HCT116 (cell line): ENCODE data around the gene SNN. TPM values are rescaled to one million over a fixed set of nuclear protein-coding genes. Genes with fewer than 3 reads are reported as not detected.

Source experiments
- ATAC-seq: fragments of 200-7000 bp; cut with Tn5 transposase; 2 replicates; pipeline ENCODE4 v1.9.1; 2020; ENCODE audit warnings: mild to moderate bottlenecking, moderate library complexity
- BruUV-seq: library from RNA; stranded (reverse); fragments of 400-500 nt; replicated peaks from 2 replicates; lab custom pipeline; 2021; lab: Mats Ljungman, UMichigan
- CTCF ChIA-PET: fragments of 300-600 bp; sonication (Branson Sonifier 250); formaldehyde crosslinking; loops from one replicate; lab custom pipeline; 2021; ENCODE audit warnings: antibody characterized with exemption; lab: Charles Lee
- POLR2A ChIA-PET: fragments of 300-600, 350-600 bp; sonication (Branson Sonifier 250); formaldehyde crosslinking; loops from one replicate; lab custom pipeline; 2021; ENCODE audit warnings: antibody characterized with exemption; lab: Charles Lee
- RAD21 ChIA-PET, 2 experiments: fragments of 300-600 bp; sonication (Branson Sonifier 250); formaldehyde crosslinking; loops; one replicate each; lab custom pipeline; 2023; ENCODE audit warnings: low total read pairs in 2 of 2; ENCODE audit not compliant: uncharacterized antibody in 2 of 2, unreplicated experiment in 2 of 2, low non-redundant PET in 1 of 2; lab: Charles Lee
- DNase-seq: peaks from one replicate; pipeline ENCODE4 v3.0.0-alpha.2; 2010; ENCODE audit warnings: low read depth, low spot score
- H2AFZ ChIP-seq: fragments of 200-600 bp; shearing (Covaris generic), sonication (generic); 2 replicates; pipeline ENCODE4 v1.6.1; 2017; ENCODE audit warnings: low read depth, mixed run types, mixed read lengths, antibody characterized with exemption, low read length; ENCODE audit not compliant: poor library complexity, severe bottlenecking
- H3K27ac ChIP-seq: 2 replicates; pipeline ENCODE4 v1.5.1; 2012; ENCODE audit warnings: low read depth, low read length
- H3K27me3 ChIP-seq: fragments of 200-600 bp; sonication (generic); 2 replicates; pipeline ENCODE4 v1.6.1; 2016; ENCODE audit warnings: mixed run types, low read length, mixed read lengths; ENCODE audit not compliant: insufficient read depth
- H3K36me3 ChIP-seq, 2 experiments: fragments of 200-500 bp in 1 of 2; fragments of 200-600 bp in 1 of 2; sonication (Bioruptor generic) in 1 of 2; sonication (generic) in 1 of 2; 2 replicates each; pipeline versions ENCODE4 v1.5.1 to v1.6.1; 2014 to 2016; ENCODE audit warnings: low read length in 2 of 2, inconsistent platforms in 1 of 2, mixed read lengths in 1 of 2, mixed run types in 1 of 2; ENCODE audit not compliant: insufficient read depth in 2 of 2, control insufficient read depth in 1 of 2
- H3K4me1 ChIP-seq, 2 experiments: fragments of 200-600 bp in 1 of 2; sonication (generic) in 1 of 2; 2 replicates each; pipeline versions ENCODE4 v1.5.1 to v1.6.1; 2012 to 2017; ENCODE audit warnings: low read length in 2 of 2, inconsistent platforms in 1 of 2, mild to moderate bottlenecking in 1 of 2, mixed read lengths in 1 of 2, mixed run types in 1 of 2, moderate library complexity in 1 of 2; ENCODE audit not compliant: insufficient read depth in 2 of 2, control insufficient read depth in 1 of 2
- H3K4me2 ChIP-seq: fragments of 200-600 bp; sonication (generic); 2 replicates; pipeline ENCODE4 v1.6.1; 2017; ENCODE audit warnings: mixed run types, low read length, mixed read lengths
- H3K4me3 ChIP-seq, 2 experiments: fragments of 200-600 bp in 1 of 2; sonication (generic) in 1 of 2; replicated peaks in 1 of 2; 2 replicates each; pipeline ENCODE4 v1.5.1; 2011 to 2016; ENCODE audit warnings: low read length in 2 of 2, control low read depth in 1 of 2, low read depth in 1 of 2, mild to moderate bottlenecking in 1 of 2, mixed read lengths in 1 of 2, mixed run types in 1 of 2
- H3K79me2 ChIP-seq: fragments of 200-600 bp; sonication (generic); 2 replicates; pipeline ENCODE4 v1.6.1; 2017; ENCODE audit warnings: mild to moderate bottlenecking, mixed run types, low read length, moderate library complexity, mixed read lengths; ENCODE audit not compliant: insufficient read depth
- H3K9ac ChIP-seq: fragments of 200-600 bp; sonication (generic); 2 replicates; pipeline ENCODE4 v1.6.1; 2016; ENCODE audit warnings: low read length, mixed read lengths
- H3K9me2 ChIP-seq: fragments of 200-600 bp; sonication (generic), shearing (Covaris generic); 2 replicates; pipeline ENCODE4 v1.6.1; 2017; ENCODE audit warnings: mixed run types, mild to moderate bottlenecking, moderate library complexity; ENCODE audit not compliant: insufficient read depth
- H3K9me3 ChIP-seq, 2 experiments: fragments of 200-500 bp in 1 of 2; fragments of 200-600 bp in 1 of 2; sonication (Bioruptor generic) in 1 of 2; sonication (generic) in 1 of 2; 2 replicates each; pipeline ENCODE4 v1.6.1; 2014 to 2017; ENCODE audit warnings: low read length in 2 of 2, mixed read lengths in 2 of 2, inconsistent platforms in 1 of 2, low read depth in 1 of 2, mild to moderate bottlenecking in 1 of 2, mixed run types in 1 of 2, moderate library complexity in 1 of 2; ENCODE audit not compliant: control insufficient read depth in 1 of 2, insufficient read depth in 1 of 2
- H4K20me1 ChIP-seq: fragments of 200-600 bp; sonication (generic), shearing (Covaris generic); 2 replicates; pipeline ENCODE4 v1.6.1; 2017; ENCODE audit warnings: mixed run types, mild to moderate bottlenecking, moderate library complexity; ENCODE audit not compliant: insufficient read depth
- EGR1 ChIP-seq: IDR thresholded peaks from 2 replicates; pipeline ENCODE4 v1.6.1; 2012; ENCODE audit warnings: low read depth
- ELF1 ChIP-seq: IDR thresholded peaks from 2 replicates; pipeline ENCODE4 v1.6.1; 2012; ENCODE audit warnings: low read depth, borderline replicate concordance
- POLR2A ChIP-seq: IDR thresholded peaks from 2 replicates; pipeline ENCODE4 v1.7.0; 2011; ENCODE audit warnings: borderline replicate concordance; ENCODE audit not compliant: insufficient read depth, insufficient read length; ENCODE audit errors: extremely low read depth
- RAD21 ChIP-seq: IDR thresholded peaks from 2 replicates; pipeline ENCODE4 v1.6.1; 2012; ENCODE audit warnings: low read depth, mild to moderate bottlenecking
- SRF ChIP-seq: IDR thresholded peaks from 2 replicates; pipeline ENCODE4 v1.6.1; 2012; ENCODE audit warnings: low read depth
- TCF7L2 ChIP-seq: IDR thresholded peaks from 2 replicates; pipeline ENCODE4 v1.7.0; 2011; ENCODE audit warnings: borderline replicate concordance, inconsistent platforms; ENCODE audit not compliant: insufficient read depth, insufficient read length; ENCODE audit errors: extremely low read depth
- YY1 ChIP-seq: IDR thresholded peaks from 2 replicates; pipeline ENCODE4 v1.6.1; 2011; ENCODE audit warnings: low read length, low read depth, moderate library complexity, mild to moderate bottlenecking; ENCODE audit not compliant: insufficient replicate concordance; ENCODE audit errors: extremely low read depth
- ZFX ChIP-seq: fragments of 450-650 bp; IDR thresholded peaks from 2 replicates; pipeline ENCODE4 v1.6.1; 2017
- intact Hi-C: fragments of 100-400 bp; cut with micrococcal nuclease; formaldehyde crosslinking; loops from 2 replicates; pipeline ENCODE4 v1.10.0; 2022
- total RNA-seq: library from RNA; stranded (reverse); gene quantifications from one replicate; pipeline ENCODE4 v1.2.1, GENCODE V29; 2021; ENCODE audit not compliant: unreplicated experiment
- TF ChIP-seq, protein P1 (sequence below): IDR thresholded peaks from 2 replicates; pipeline ENCODE4 v1.6.1; 2012
- TF ChIP-seq, protein P2 (sequence below): IDR thresholded peaks from 2 replicates; pipeline ENCODE4 v1.6.1; 2012
- TF ChIP-seq, protein P3 (sequence below): IDR thresholded peaks from 2 replicates; pipeline ENCODE4 v1.6.1; 2011; ENCODE audit warnings: mild to moderate bottlenecking, low read length, moderate library complexity; ENCODE audit not compliant: insufficient replicate concordance; ENCODE audit errors: extremely low read depth

SNN gene
- total RNA-seq, 1 experiment from 2014 or later: 12.2 TPM

DNA sequence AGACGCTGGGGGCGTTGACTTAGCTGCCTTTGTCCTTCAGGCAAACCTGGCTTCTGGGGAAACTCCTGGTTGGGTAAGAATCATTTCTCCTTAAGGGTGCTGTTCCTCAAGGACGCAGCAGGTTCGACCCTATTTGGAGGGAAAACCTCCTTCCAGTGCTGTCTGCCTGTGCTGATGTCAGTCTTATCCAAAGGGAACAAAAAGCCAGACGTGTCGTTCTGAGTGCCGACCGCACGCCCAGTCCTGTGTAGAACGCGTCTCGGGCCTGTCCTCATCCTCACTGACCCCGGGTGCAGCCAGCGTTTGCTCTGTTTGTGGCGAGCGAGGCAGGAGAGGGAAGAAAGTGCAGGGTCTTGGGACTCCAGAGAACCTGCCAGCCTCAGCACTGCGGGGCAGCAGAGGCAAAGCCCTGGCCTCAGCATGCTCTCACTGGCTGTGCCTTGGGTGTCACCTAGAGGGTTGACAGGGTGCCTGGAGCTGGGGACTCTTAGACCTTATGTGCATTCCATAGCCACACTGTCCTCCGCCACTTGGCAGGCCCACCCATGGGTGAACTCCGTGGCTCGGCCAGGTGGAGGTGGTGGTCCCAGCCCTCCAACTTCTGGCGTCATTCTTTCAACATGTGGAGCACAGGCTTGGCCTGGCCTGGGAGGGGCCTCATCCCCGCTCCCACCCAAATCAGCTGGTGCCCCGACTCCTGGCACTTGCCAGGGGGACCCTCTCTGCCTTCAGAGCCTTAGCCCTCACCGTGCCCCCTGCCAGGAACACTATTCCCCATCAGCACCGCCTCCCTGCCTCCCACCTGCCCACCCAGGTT is 6.0 kb downstream of the SNN start:
- intact Hi-C loops: no loop called here
- BruUV-seq: no TSS peak
- H3K27me3 ChIP-seq: no peaks in the 10 kb centered on the region
- no peak for ATAC-seq
- H3K9ac ChIP-seq: peak overlapping the region; percentile 35; the same call in 1 of the 2 replicates
- TF ChIP-seq ZFX (no peak), SRF (no peak), YY1 (no peak), TCF7L2 (no peak), EGR1 (no peak), RAD21 (no peak), ELF1 (no peak), POLR2A (no peak)
- TF ChIP-seq, protein P1, sequence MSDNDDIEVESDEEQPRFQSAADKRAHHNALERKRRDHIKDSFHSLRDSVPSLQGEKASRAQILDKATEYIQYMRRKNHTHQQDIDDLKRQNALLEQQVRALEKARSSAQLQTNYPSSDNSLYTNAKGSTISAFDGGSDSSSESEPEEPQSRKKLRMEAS: no peak
- TF ChIP-seq, protein P2, sequence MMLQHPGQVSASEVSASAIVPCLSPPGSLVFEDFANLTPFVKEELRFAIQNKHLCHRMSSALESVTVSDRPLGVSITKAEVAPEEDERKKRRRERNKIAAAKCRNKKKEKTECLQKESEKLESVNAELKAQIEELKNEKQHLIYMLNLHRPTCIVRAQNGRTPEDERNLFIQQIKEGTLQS: no peak
- TF ChIP-seq, protein P3, sequence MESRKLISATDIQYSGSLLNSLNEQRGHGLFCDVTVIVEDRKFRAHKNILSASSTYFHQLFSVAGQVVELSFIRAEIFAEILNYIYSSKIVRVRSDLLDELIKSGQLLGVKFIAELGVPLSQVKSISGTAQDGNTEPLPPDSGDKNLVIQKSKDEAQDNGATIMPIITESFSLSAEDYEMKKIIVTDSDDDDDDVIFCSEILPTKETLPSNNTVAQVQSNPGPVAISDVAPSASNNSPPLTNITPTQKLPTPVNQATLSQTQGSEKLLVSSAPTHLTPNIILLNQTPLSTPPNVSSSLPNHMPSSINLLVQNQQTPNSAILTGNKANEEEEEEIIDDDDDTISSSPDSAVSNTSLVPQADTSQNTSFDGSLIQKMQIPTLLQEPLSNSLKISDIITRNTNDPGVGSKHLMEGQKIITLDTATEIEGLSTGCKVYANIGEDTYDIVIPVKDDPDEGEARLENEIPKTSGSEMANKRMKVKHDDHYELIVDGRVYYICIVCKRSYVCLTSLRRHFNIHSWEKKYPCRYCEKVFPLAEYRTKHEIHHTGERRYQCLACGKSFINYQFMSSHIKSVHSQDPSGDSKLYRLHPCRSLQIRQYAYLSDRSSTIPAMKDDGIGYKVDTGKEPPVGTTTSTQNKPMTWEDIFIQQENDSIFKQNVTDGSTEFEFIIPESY: no peak
- no peaks in the 10 kb centered on the region for H4K20me1 ChIP-seq
- ChIA-PET CTCF (interaction anchor here (1.5 kb wide), 1 partner anchor 266 kb away, joined by 6 read pairs; no protein-coding TSS in a partner anchor), RAD21 (no interaction called here), POLR2A (no interaction called here)
- H3K27ac ChIP-seq: peak overlapping the region; percentile 59
- no peaks in the 10 kb centered on the region for H3K9me2 ChIP-seq
- peaks cover 5 to 12% of the 10 kb centered on the region in 2 experiments; a peak in 2 of 4 replicates for H3K36me3 ChIP-seq
- 0 out of 4 replicates have a peak overlapping the region, but pooled peaks of 1 of the 2 experiments have one; percentile 14 for H3K4me3 ChIP-seq
- H3K79me2 ChIP-seq: no peaks in the 10 kb centered on the region
- no peak overlapping the region for H2AFZ ChIP-seq
- H3K4me2 ChIP-seq: peak overlapping the region; percentile 72
- DNase-seq: no peak
- H3K4me1 ChIP-seq: peaks cover 51 to 66% of the 10 kb centered on the region in 2 experiments
- H3K9me3 ChIP-seq: no peaks in the 10 kb centered on the region
